Subcutaneous abdominal adipose tissue (tissue), 5 donors: Measurements from ENCODE around the gene MRPL46.
A peak's percentile ranks its signal among the peaks of the same experiment; 100 is the strongest.

ENCODE experiments used
- H3K27ac ChIP-seq: one replicate; pipeline ENCODE4 v1.7.0; 2013; ENCODE audit warnings: low read depth, mild to moderate bottlenecking, inconsistent platforms, low read length, moderate library complexity
- H3K27me3 ChIP-seq, 5 donors: one replicate each; pipeline ENCODE4 v1.7.0; 2013; ENCODE audit warnings: low read length in 5 of 5, inconsistent platforms in 1 of 5; ENCODE audit not compliant: control insufficient read depth in 5 of 5, insufficient read depth in 4 of 5
- H3K36me3 ChIP-seq, 5 donors: one replicate each; pipeline ENCODE4 v1.7.0; 2013; ENCODE audit warnings: low read length in 5 of 5; ENCODE audit not compliant: control insufficient read depth in 5 of 5, insufficient read depth in 5 of 5
- H3K4me1 ChIP-seq, 5 donors: one replicate each; pipeline ENCODE4 v1.7.0; 2013; ENCODE audit warnings: low read length in 5 of 5, mild to moderate bottlenecking in 3 of 5, moderate library complexity in 1 of 5; ENCODE audit not compliant: control insufficient read depth in 5 of 5, insufficient read depth in 5 of 5
- H3K4me3 ChIP-seq, 5 donors: one replicate each; pipeline ENCODE4 v1.7.0; 2013; ENCODE audit warnings: low read length in 5 of 5, low read depth in 1 of 5
- H3K9ac ChIP-seq, 5 donors: one replicate each; pipeline ENCODE4 v1.7.0; 2013; ENCODE audit warnings: low read length in 5 of 5, mild to moderate bottlenecking in 4 of 5, moderate library complexity in 3 of 5
- H3K9me3 ChIP-seq, 5 donors: one replicate each; pipeline ENCODE4 v1.7.0; 2013; ENCODE audit warnings: low read length in 5 of 5; ENCODE audit not compliant: control insufficient read depth in 5 of 5
- donor health status: healthy.
- donor health status: healthy.
- donor health status: healthy.
- donor health status: healthy.
- donor health status: healthy.

Gene MRPL46

DNA sequence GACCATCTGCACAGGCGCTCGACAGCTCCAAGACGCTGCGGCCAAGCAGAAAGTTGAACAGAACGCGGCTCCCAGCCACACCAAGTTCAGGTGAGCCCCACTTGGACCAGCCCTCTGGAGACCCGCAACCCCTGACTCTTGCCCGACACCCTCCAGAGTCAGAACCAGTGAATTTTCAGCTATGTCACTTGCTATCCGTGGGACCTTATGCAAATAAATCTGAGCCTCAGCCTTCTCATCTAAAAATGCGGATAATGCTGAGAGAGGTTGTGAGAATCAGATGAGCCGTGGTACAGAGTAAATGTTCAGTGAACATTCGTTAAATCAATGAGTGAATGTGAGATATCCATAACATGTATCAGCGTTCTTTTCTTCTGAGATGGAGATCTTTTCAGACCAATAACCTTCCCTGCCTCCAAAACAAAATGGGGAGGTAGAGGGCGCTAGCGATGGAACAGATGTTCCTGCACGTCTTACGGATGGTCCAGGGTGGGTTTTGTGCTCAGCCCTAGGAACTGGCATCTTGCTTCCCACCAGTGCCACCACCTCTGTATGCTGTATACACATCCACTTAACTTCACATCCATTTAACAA lies 844 bp upstream of the MRPL46 start:
- peak overlapping the region; percentile 74 to 99 (median 97) for H3K4me3 ChIP-seq
- peak overlapping the region; percentile 99 for H3K27ac ChIP-seq
- H3K9me3 ChIP-seq, result no peaks in the 10 kb centered on the region
- peaks cover 8 to 35% (median 29%) of the 10 kb centered on the region in 5 donors for H3K36me3 ChIP-seq
- H3K27me3 ChIP-seq, result no peaks in the 10 kb centered on the region
- H3K4me1 ChIP-seq, result peaks cover 0 to 29% (median 27%) of the 10 kb centered on the region in 5 donors
- H3K9ac ChIP-seq, result peak overlapping the region; percentile 83 to 95 (median 89)

- peaks cover 26 to 43% (median 37%) of the 10 kb centered on the region in 5 donors for H3K36me3 ChIP-seq
- H3K4me1 ChIP-seq, result peaks cover 0 to 29% (median 27%) of the 10 kb centered on the region in 5 donors
- no peaks in the 10 kb centered on the region for H3K27me3 ChIP-seq
- H3K4me3 ChIP-seq, result no peak overlapping the region
- peak overlapping the region; percentile 99 for H3K27ac ChIP-seq
- no peak overlapping the region for H3K9ac ChIP-seq
- H3K9me3 ChIP-seq, result no peaks in the 10 kb centered on the region
These were observed 1.5 kb downstream of the MRPL46 start for GRCh38 chr15:88465633-88466224.

DNA sequence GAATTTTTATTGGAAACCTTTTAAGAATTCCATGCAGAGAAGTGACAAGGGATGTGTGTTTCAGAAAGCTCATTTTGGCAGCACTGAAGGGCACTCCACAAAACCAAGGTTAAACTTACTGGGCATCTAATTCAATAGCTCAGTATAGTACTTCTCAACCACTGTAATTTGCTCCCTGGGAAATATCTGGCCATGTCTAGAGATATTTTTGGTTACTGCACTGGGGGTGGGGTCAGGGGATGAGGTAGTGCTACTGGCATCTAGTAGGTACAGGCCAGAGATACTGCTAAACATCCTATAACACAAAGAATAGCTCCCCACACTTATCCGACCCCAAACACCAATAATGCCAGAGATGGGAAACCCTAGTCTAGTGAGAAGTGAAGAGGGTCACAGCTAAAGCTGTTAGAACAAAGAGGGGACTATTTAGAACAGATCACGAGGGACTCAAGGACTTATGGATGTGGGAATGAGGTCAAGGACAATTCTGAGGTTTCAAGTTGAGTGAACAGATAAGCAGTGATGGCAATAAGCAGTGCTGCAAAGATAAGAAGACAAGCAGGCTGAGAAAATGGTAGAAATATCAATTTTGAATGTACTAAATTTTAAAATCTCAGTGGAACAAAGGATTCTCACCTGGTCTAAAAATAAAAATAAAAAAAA lies 3.2 kb downstream of the MRPL46 start:
- no peak overlapping the region for H3K27ac ChIP-seq
- no peaks in the 10 kb centered on the region for H3K27me3 ChIP-seq
- no peak overlapping the region for H3K9ac ChIP-seq
- peaks cover 0 to 29% (median 24%) of the 10 kb centered on the region in 5 donors for H3K4me1 ChIP-seq
- H3K4me3 ChIP-seq, result no peak overlapping the region
- no peaks in the 10 kb centered on the region for H3K9me3 ChIP-seq
- H3K36me3 ChIP-seq, result peaks cover 29 to 60% (median 48%) of the 10 kb centered on the region in 5 donors

DNA sequence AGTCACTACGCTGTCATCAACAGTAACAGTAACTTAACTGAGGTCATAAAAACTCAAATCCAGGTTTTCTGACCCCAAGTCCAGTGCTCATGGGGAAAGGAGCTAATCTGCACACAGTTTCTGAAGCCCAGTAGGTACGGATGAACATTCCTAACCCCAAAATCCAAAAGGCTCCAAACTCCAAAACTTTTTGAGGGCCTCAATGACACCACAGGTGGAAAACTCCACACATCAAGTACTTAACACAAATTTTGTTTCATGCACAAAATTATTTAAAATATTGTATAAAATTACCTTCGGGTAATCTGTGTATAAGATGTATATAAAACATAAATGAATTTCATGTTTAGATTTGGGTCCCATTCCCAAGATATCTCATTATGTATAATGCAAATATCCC lies 10.5 kb downstream of the MRPL46 start:
- H3K9me3 ChIP-seq, result no peaks in the 10 kb centered on the region
- H3K4me1 ChIP-seq, result peaks cover 0 to 15% (median 8%) of the 10 kb centered on the region in 5 donors
- H3K4me3 ChIP-seq, result no peak overlapping the region
- no peak overlapping the region for H3K27ac ChIP-seq
- no peak overlapping the region for H3K9ac ChIP-seq
- no peaks in the 10 kb centered on the region for H3K27me3 ChIP-seq
- H3K36me3 ChIP-seq, result peaks cover 22 to 49% (median 35%) of the 10 kb centered on the region in 5 donors

- Histone ChIP-seq H3K27ac (peak overlapping the region; percentile 30), H3K9ac (peak overlapping the region in 4 of 5 donors; percentile 33 to 45 (median 40)), H3K9me3 (no peaks in the 10 kb centered on the region), H3K36me3 (peaks cover 16 to 34% (median 29%) of the 10 kb centered on the region in 5 donors), H3K4me1 (peaks cover 0 to 15% (median 8%) of the 10 kb centered on the region in 5 donors), H3K4me3 (no peak overlapping the region), H3K27me3 (peaks cover 0 to under 1% (median 0%) of the 10 kb centered on the region in 5 donors)
These were observed 12.0 kb downstream of the MRPL46 start for GRCh38 chr15:88454867-88455810.

GRCh38 chr15:88454236-88454635 lies 13.0 kb downstream of the MRPL46 start:
- Histone ChIP-seq H3K9ac (peak overlapping the region in 1 of 5 donors; percentile 38), H3K27me3 (peaks cover 0 to 8% (median 0%) of the 10 kb centered on the region in 5 donors), H3K27ac (no peak overlapping the region), H3K9me3 (no peaks in the 10 kb centered on the region), H3K4me3 (no peak overlapping the region), H3K36me3 (peaks cover 15 to 25% (median 20%) of the 10 kb centered on the region in 5 donors), H3K4me1 (peaks cover 0 to 19% (median 10%) of the 10 kb centered on the region in 5 donors)

DNA sequence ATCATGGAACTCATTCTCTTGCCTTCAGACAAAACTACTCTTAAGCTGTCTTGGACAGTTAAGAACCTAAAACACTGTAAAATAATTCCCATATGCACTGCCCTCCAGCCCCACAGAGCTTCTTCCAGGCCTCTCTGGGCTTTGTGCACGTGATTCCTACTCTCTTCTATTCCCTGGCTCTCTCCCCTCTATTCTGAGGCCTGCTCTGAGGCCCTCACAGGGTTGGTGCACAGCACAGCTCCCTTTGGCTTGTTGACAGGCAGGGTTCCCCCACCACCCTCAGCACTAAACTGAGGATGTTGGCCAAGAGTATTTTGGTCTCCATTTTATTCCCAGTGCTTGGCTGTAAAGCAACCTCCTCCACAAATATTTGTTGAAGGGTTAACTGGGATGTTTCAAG lies 13.5 kb downstream of the MRPL46 start:
- H3K27me3 ChIP-seq, result peaks cover 0 to 8% (median 0%) of the 10 kb centered on the region in 5 donors
- peaks cover 0 to 24% (median 10%) of the 10 kb centered on the region in 5 donors for H3K4me1 ChIP-seq
- H3K9ac ChIP-seq, result no peak overlapping the region
- H3K36me3 ChIP-seq, result peaks cover 10 to 19% (median 14%) of the 10 kb centered on the region in 5 donors
- H3K4me3 ChIP-seq, result no peak overlapping the region
- H3K9me3 ChIP-seq, result no peaks in the 10 kb centered on the region
- no peak overlapping the region for H3K27ac ChIP-seq

GRCh38 chr15:88450125-88450798 lies 16.9 kb downstream of the MRPL46 start:
- no peak overlapping the region for H3K4me3 ChIP-seq
- peaks cover 0 to 17% (median 9%) of the 10 kb centered on the region in 5 donors for H3K4me1 ChIP-seq
- peaks cover 0 to 8% (median 0%) of the 10 kb centered on the region in 5 donors for H3K27me3 ChIP-seq
- no peaks in the 10 kb centered on the region for H3K36me3 ChIP-seq
- no peak overlapping the region for H3K9ac ChIP-seq
- peaks cover 0 to 2% (median 0%) of the 10 kb centered on the region in 5 donors for H3K9me3 ChIP-seq
- H3K27ac ChIP-seq, result no peak overlapping the region

DNA sequence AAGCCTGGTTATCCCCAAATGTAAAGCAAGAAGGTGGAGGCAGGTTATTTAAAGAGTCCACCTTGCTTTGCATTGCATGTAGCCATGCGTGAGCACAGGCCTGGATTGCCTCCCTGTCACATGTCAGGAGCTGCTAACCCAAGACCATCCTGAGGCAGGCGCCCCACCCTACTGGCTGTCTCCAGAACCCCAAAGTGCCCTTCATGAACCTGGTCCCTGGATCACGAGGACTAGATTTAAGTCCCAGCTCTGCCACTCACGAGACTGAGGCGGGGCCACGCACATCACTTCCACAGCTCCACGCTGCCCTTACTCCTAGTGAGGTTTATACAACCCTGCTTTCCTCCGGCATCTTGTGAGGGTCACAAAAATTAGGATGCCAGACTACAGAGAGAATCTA lies 17.6 kb downstream of the MRPL46 start:
- H3K9ac ChIP-seq, result no peak overlapping the region
- H3K4me3 ChIP-seq, result no peak overlapping the region
- no peaks in the 10 kb centered on the region for H3K36me3 ChIP-seq
- H3K27me3 ChIP-seq, result peaks cover 0 to 8% (median 0%) of the 10 kb centered on the region in 5 donors
- H3K4me1 ChIP-seq, result peaks cover 0 to 10% (median 2%) of the 10 kb centered on the region in 5 donors
- no peak overlapping the region for H3K27ac ChIP-seq
- H3K9me3 ChIP-seq, result peaks cover 0 to 3% (median 0%) of the 10 kb centered on the region in 5 donors
